Panc1 (cell line): Measurements from ENCODE around the gene SLC8B1. TPM values are rescaled to one million over a fixed set of nuclear protein-coding genes. Genes with fewer than 3 reads are reported as not detected.

ENCODE experiments used
- ATAC-seq: fragments of 200-7000 bp; cut with Tn5 transposase; 2 replicates; pipeline ENCODE4 v1.9.1; 2020; ENCODE audit warnings: mild to moderate bottlenecking, moderate library complexity
- BruUV-seq: library from RNA; stranded (reverse); fragments of 400-500 nt; replicated peaks from 2 replicates; lab custom pipeline; 2021; lab: Mats Ljungman, UMichigan
- CTCF ChIA-PET: fragments of 300-600 bp; sonication (Branson Sonifier 250); formaldehyde crosslinking; loops from one replicate; lab custom pipeline; 2022; ENCODE audit warnings: antibody characterized with exemption; lab: Charles Lee
- POLR2A ChIA-PET: fragments of 300-600 bp; sonication (Branson Sonifier 250); formaldehyde crosslinking; loops from one replicate; lab custom pipeline; 2022; ENCODE audit warnings: antibody characterized with exemption; lab: Charles Lee
- DNase-seq: peaks from one replicate; pipeline ENCODE4 v3.0.0-alpha.2; 2010; ENCODE audit warnings: low read depth, low spot score
- H3K27ac ChIP-seq: 2 replicates; pipeline ENCODE4 v1.5.1; 2011; ENCODE audit warnings: mild to moderate bottlenecking, low read length, inconsistent platforms
- H3K27me3 ChIP-seq: fragments of 200-500 bp; sonication (Bioruptor generic); 2 replicates; pipeline ENCODE4 v1.6.0; 2014; ENCODE audit warnings: low read length, inconsistent platforms; ENCODE audit not compliant: control insufficient read depth, insufficient read depth
- H3K36me3 ChIP-seq: fragments of 200-500 bp; sonication (Bioruptor generic); 2 replicates; pipeline ENCODE4 v1.5.1; 2014; ENCODE audit warnings: inconsistent platforms, mild to moderate bottlenecking, low read length, moderate library complexity; ENCODE audit not compliant: control insufficient read depth, insufficient read depth
- H3K4me1 ChIP-seq: 2 replicates; pipeline ENCODE4 v1.5.1; 2011; ENCODE audit warnings: inconsistent platforms, mild to moderate bottlenecking, low read length, moderate library complexity; ENCODE audit not compliant: control insufficient read depth, insufficient read depth
- H3K4me3 ChIP-seq, 2 experiments: 2 replicates each; pipeline ENCODE4 v1.5.1; 2011 to 2012; ENCODE audit warnings: low read depth in 2 of 2, low read length in 2 of 2, mild to moderate bottlenecking in 2 of 2, inconsistent platforms in 1 of 2, moderate library complexity in 1 of 2
- H3K9me3 ChIP-seq: fragments of 200-500 bp; sonication (Bioruptor generic); 2 replicates; pipeline ENCODE4 v1.5.1; 2014; ENCODE audit warnings: low read depth, mild to moderate bottlenecking, inconsistent platforms, low read length, moderate library complexity; ENCODE audit not compliant: control insufficient read depth, insufficient read depth
- POLR2AphosphoS5 ChIP-seq: IDR thresholded peaks from 2 replicates; pipeline ENCODE4 v1.6.1; 2012; ENCODE audit warnings: mild to moderate bottlenecking, low read depth, low read length, moderate library complexity
- SIN3A ChIP-seq: IDR thresholded peaks from 2 replicates; pipeline ENCODE4 v1.6.1; 2012; ENCODE audit warnings: low read depth, mild to moderate bottlenecking, low read length, moderate library complexity, borderline replicate concordance; ENCODE audit not compliant: insufficient read depth
- TCF7L2 ChIP-seq: IDR thresholded peaks from 2 replicates; pipeline ENCODE4 v1.6.1; 2011; ENCODE audit warnings: mild to moderate bottlenecking, low read depth, low read length, inconsistent platforms
- in situ Hi-C: cut with HindIII; loops from 2 replicates; pipeline ENCODE4 v1.10.0; 2016; ENCODE audit warnings: low sequenced_read_pairs, low pct_unique_long_range_greater_than_20kb
- intact Hi-C: fragments of 100-400 bp; cut with micrococcal nuclease; formaldehyde crosslinking; loops from one replicate; pipeline ENCODE4 v1.10.0; 2022; ENCODE audit not compliant: unreplicated experiment
- total RNA-seq: library from RNA; stranded (reverse); gene quantifications from one replicate; pipeline ENCODE4 v1.2.1, GENCODE V29; 2021; ENCODE audit not compliant: unreplicated experiment
- TF ChIP-seq, protein P1 (sequence below), 2 experiments: IDR thresholded peaks; 2 replicates each; pipeline ENCODE4 v1.6.1; 2011 to 2012; ENCODE audit warnings: low read depth in 2 of 2, control low read depth in 1 of 2, low read length in 1 of 2, mild to moderate bottlenecking in 1 of 2, moderate library complexity in 1 of 2; ENCODE audit not compliant: insufficient read depth in 1 of 2
- TF ChIP-seq, protein P2 (sequence below): fragments of 450-650 bp; IDR thresholded peaks from 2 replicates; pipeline ENCODE4 v1.5.1; 2017; ENCODE audit warnings: mild to moderate bottlenecking

SLC8B1 gene
- total RNA-seq, 1 experiment from 2014 or later, result 26.7 TPM

DNA sequence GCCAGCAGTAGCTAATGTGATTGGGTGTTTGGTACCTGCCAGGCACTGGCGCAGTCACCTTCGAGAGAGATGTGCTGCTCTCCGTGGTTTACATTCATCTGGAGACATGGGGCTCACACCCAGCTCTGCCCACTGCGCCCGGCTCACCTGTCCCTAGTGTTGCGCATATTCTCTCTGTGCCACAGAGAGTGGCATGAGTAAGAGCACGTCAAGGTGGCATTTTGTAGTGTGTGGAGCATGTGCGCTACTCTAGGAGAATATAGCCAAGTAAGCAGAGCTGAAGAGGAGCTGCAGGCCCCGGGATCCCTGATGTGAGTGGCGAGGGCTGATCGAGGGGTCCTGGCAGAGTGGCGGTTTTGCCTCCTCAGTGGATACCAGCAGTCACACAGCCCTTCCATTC lies 66.8 kb downstream of the SLC8B1 start:
- intact Hi-C loops (no loop called here), in situ Hi-C loops (no loop called here)
- Histone ChIP-seq H3K4me1 (no peaks in the 10 kb centered on the region), H3K9me3 (no peaks in the 10 kb centered on the region), H3K27ac (no peak overlapping the region), H3K27me3 (no peaks in the 10 kb centered on the region), H3K4me3 (no peak overlapping the region), H3K36me3 (no peaks in the 10 kb centered on the region)
- TF ChIP-seq TCF7L2 (no peak), POLR2AphosphoS5 (no peak), SIN3A (no peak)
- TF ChIP-seq, protein P1, sequence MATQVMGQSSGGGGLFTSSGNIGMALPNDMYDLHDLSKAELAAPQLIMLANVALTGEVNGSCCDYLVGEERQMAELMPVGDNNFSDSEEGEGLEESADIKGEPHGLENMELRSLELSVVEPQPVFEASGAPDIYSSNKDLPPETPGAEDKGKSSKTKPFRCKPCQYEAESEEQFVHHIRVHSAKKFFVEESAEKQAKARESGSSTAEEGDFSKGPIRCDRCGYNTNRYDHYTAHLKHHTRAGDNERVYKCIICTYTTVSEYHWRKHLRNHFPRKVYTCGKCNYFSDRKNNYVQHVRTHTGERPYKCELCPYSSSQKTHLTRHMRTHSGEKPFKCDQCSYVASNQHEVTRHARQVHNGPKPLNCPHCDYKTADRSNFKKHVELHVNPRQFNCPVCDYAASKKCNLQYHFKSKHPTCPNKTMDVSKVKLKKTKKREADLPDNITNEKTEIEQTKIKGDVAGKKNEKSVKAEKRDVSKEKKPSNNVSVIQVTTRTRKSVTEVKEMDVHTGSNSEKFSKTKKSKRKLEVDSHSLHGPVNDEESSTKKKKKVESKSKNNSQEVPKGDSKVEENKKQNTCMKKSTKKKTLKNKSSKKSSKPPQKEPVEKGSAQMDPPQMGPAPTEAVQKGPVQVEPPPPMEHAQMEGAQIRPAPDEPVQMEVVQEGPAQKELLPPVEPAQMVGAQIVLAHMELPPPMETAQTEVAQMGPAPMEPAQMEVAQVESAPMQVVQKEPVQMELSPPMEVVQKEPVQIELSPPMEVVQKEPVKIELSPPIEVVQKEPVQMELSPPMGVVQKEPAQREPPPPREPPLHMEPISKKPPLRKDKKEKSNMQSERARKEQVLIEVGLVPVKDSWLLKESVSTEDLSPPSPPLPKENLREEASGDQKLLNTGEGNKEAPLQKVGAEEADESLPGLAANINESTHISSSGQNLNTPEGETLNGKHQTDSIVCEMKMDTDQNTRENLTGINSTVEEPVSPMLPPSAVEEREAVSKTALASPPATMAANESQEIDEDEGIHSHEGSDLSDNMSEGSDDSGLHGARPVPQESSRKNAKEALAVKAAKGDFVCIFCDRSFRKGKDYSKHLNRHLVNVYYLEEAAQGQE (IDR thresholded peaks at IDR 0.05; ENCODE audit: insufficient read depth in 1 of 2, low read depth in 2 of 2, low read length in 1 of 2), result no peak
- TF ChIP-seq, protein P2, sequence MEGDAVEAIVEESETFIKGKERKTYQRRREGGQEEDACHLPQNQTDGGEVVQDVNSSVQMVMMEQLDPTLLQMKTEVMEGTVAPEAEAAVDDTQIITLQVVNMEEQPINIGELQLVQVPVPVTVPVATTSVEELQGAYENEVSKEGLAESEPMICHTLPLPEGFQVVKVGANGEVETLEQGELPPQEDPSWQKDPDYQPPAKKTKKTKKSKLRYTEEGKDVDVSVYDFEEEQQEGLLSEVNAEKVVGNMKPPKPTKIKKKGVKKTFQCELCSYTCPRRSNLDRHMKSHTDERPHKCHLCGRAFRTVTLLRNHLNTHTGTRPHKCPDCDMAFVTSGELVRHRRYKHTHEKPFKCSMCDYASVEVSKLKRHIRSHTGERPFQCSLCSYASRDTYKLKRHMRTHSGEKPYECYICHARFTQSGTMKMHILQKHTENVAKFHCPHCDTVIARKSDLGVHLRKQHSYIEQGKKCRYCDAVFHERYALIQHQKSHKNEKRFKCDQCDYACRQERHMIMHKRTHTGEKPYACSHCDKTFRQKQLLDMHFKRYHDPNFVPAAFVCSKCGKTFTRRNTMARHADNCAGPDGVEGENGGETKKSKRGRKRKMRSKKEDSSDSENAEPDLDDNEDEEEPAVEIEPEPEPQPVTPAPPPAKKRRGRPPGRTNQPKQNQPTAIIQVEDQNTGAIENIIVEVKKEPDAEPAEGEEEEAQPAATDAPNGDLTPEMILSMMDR, result no peak
- ChIA-PET CTCF (no interaction called here), POLR2A (no interaction called here)
- BruUV-seq, result no TSS peak
- ATAC-seq (no peak), DNase-seq (no peak)

DNA sequence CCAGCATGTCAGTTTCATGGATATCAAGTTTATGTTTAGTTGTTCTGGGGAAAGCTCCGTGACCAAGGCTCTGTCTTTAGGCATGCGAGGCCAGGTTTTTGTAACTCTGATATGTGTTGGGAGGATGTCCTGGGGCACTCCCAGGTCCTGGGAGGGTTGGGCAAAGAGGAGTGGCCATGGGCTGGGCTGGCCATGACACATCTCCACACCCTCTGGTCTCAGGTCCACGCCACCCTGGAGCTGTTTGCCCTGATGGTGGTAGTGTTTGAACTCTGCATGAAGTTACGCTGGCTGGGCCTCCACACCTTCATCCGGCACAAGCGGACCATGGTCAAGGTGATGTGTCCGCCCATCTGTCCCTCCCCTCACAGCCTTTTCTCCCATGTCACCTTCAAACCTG lies 67.3 kb downstream of the SLC8B1 start:
- ATAC-seq, result peak; percentile 44; the same call in 1 of the 2 replicates
- ChIA-PET CTCF (no interaction called here), POLR2A (no interaction called here)
- Histone ChIP-seq H3K4me1 (no peaks in the 10 kb centered on the region), H3K36me3 (no peaks in the 10 kb centered on the region), H3K9me3 (no peaks in the 10 kb centered on the region), H3K27ac (no peak overlapping the region), H3K27me3 (no peaks in the 10 kb centered on the region), H3K4me3 (no peak overlapping the region)
- in situ Hi-C loops, result no loop called here
- intact Hi-C loops, result no loop called here
- no TSS peak for BruUV-seq
- TF ChIP-seq TCF7L2, result no peak
- TF ChIP-seq SIN3A, result no peak
- TF ChIP-seq, protein P2, result no peak
- TF ChIP-seq POLR2AphosphoS5, result no peak
- TF ChIP-seq, protein P1 (IDR thresholded peaks at IDR 0.05; ENCODE audit: insufficient read depth in 1 of 2, low read depth in 2 of 2, low read length in 1 of 2), result no peak
- DNase-seq, result no peak
